ENCODE measurements around the gene TAS2R40.

TAS2R40 gene

GRCh38 chr7:143247372-143247771, 25.5 kb downstream of the TAS2R40 start:
- H3K27ac Mint-ChIP-seq: peak overlapping the region; percentile 33
- peaks cover 28% of the 10 kb centered on the region for H3K27me3 Mint-ChIP-seq (ENCODE audit: low read depth, poor library complexity)
- H3K4me3 Mint-ChIP-seq: no peak overlapping the region
- no peak for TF ChIP-seq CTCF (IDR thresholded peaks at IDR 0.05)
- peaks cover 22% of the 10 kb centered on the region for H3K4me1 Mint-ChIP-seq
- DNase-seq: no peak
- peaks cover 7% of the 10 kb centered on the region for H3K9me3 Mint-ChIP-seq
- H3K36me3 Mint-ChIP-seq (ENCODE audit: low read depth): no peaks in the 10 kb centered on the region

DNA sequence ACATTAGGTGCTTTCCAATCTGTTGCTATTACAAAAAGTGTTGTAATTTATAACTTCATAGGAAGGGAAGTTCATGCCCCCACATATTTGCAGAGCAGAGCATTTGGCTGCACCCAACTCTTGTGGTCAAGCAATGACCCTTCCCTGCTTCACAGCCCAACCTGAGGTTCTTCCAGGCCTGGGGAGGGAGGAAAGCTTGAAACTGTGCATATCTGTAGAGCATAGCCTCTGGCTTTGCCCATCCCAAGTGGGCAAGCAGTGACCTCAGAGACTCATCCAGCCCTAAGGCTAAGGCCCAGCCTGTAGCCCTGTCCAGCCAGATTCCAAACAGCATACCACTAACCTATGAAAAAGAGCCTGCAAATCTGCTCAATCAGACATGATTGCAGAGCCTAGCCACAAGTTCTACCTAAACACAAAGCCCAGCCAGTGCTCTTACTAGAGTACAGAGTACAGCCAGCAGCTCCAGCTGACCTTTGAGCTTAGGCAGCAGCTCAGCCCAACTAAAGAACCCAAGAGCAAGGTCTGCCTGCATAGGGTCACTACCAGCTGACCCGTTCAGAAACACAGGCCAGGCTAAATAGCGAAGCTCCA, 27.0 kb downstream of the TAS2R40 start:
- TF ChIP-seq CTCF (IDR thresholded peaks at IDR 0.05): no peak
- no peak overlapping the region for H3K4me3 Mint-ChIP-seq
- peaks cover 8% of the 10 kb centered on the region for H3K4me1 Mint-ChIP-seq

GRCh38 chr7:143250199-143250598, 28.4 kb downstream of the TAS2R40 start:
- no peaks in the 10 kb centered on the region for H3K4me1 Mint-ChIP-seq
- TF ChIP-seq CTCF (IDR thresholded peaks at IDR 0.05): no peak
- H3K4me3 Mint-ChIP-seq: no peak overlapping the region
- H3K36me3 Mint-ChIP-seq (ENCODE audit: low read depth): peaks cover 7% of the 10 kb centered on the region
- peaks cover 25% of the 10 kb centered on the region for H3K9me3 Mint-ChIP-seq
- H3K27ac Mint-ChIP-seq: no peak overlapping the region
- no peak for DNase-seq
- H3K27me3 Mint-ChIP-seq (ENCODE audit: low read depth, poor library complexity): peaks cover 32% of the 10 kb centered on the region

More for the DNA sequence above, 27.0 kb downstream of the TAS2R40 start:
- no peak for DNase-seq
- Mint-ChIP-seq H3K27ac (no peak overlapping the region), H3K9me3 (peaks cover 19% of the 10 kb centered on the region), H3K36me3 (ENCODE audit: low read depth) (peaks cover 6% of the 10 kb centered on the region), H3K27me3 (ENCODE audit: low read depth, poor library complexity) (peaks cover 28% of the 10 kb centered on the region)

- no peak for DNase-seq
- TF ChIP-seq CTCF (IDR thresholded peaks at IDR 0.05): no peak
- Mint-ChIP-seq H3K27ac (no peak overlapping the region), H3K9me3 (peaks cover 25% of the 10 kb centered on the region), H3K4me3 (no peak overlapping the region), H3K36me3 (ENCODE audit: low read depth) (peaks cover 7% of the 10 kb centered on the region), H3K27me3 (ENCODE audit: low read depth, poor library complexity) (peaks cover 31% of the 10 kb centered on the region), H3K4me1 (no peaks in the 10 kb centered on the region)
Measured at GRCh38 chr7:143250822-143251221, 29.0 kb downstream of the TAS2R40 start.

- peaks cover 25% of the 10 kb centered on the region for H3K9me3 Mint-ChIP-seq
- no peak for DNase-seq
- no peak for TF ChIP-seq CTCF (IDR thresholded peaks at IDR 0.05)
- peaks cover 7% of the 10 kb centered on the region for H3K36me3 Mint-ChIP-seq (ENCODE audit: low read depth)
- no peak overlapping the region for H3K27ac Mint-ChIP-seq
- peaks cover 26% of the 10 kb centered on the region for H3K27me3 Mint-ChIP-seq (ENCODE audit: low read depth, poor library complexity)
- no peak overlapping the region for H3K4me3 Mint-ChIP-seq
- no peaks in the 10 kb centered on the region for H3K4me1 Mint-ChIP-seq
Measured at GRCh38 chr7:143252006-143252405, 30.2 kb downstream of the TAS2R40 start.

DNA sequence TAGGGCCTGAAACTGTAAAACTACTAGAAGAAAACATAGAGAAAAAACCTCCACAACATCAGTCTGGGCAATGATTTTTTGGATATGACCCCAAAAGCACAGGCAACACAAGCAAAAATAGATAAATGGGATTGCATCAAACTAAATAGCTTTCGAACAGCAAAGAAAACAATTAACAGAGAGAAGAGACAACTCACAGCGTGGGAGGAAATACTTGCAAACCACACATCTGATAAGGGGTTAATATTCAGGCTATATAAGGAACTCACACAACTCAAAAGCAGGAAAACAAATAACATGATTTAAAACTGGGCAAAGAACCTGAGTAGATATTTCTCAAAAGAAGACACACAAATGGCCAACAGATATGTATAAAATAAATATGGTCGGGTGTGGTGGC, 33.7 kb downstream of the TAS2R40 start:
- peaks cover 16% of the 10 kb centered on the region for H3K27me3 Mint-ChIP-seq (ENCODE audit: low read depth, poor library complexity)
- no peak for DNase-seq
- H3K9me3 Mint-ChIP-seq: peaks cover 21% of the 10 kb centered on the region
- no peak for TF ChIP-seq CTCF (IDR thresholded peaks at IDR 0.05)
- no peaks in the 10 kb centered on the region for H3K4me1 Mint-ChIP-seq
- no peak overlapping the region for H3K4me3 Mint-ChIP-seq
- peaks cover 7% of the 10 kb centered on the region for H3K36me3 Mint-ChIP-seq (ENCODE audit: low read depth)
- no peak overlapping the region for H3K27ac Mint-ChIP-seq
